Ectodermal cell (in vitro differentiated cells): ENCODE data around the gene POLA2.
"Not testable (repeated sequence)": the region's sequence is repeated elsewhere in the genome, so short reads cannot be mapped to it uniquely, and the experiment has no call there.

Source experiments
- H3K27ac ChIP-seq: 2 replicates; pipeline ENCODE4 v1.7.0; 2013; ENCODE audit warnings: mild to moderate bottlenecking, low read depth, low read length; ENCODE audit not compliant: insufficient read depth, poor library complexity, severe bottlenecking
- H3K27me3 ChIP-seq: 2 replicates; pipeline ENCODE4 v1.7.0; 2013; ENCODE audit warnings: mild to moderate bottlenecking, low read length; ENCODE audit not compliant: insufficient read depth, control insufficient read depth, poor library complexity, severe bottlenecking
- H3K36me3 ChIP-seq: one replicate; pipeline ENCODE4 v1.7.0; 2013; ENCODE audit warnings: low read length; ENCODE audit not compliant: control insufficient read depth, insufficient read depth
- H3K4me1 ChIP-seq: one replicate; pipeline ENCODE4 v1.7.0; 2013; ENCODE audit warnings: low read length; ENCODE audit not compliant: control insufficient read depth, insufficient read depth
- H3K4me3 ChIP-seq: 2 replicates; pipeline ENCODE4 v1.7.0; 2013; ENCODE audit warnings: low read depth, low read length, control low read depth; ENCODE audit not compliant: insufficient read depth
- H3K9me3 ChIP-seq: 2 replicates; pipeline ENCODE4 v1.7.0; 2013; ENCODE audit warnings: mild to moderate bottlenecking, low read length, moderate library complexity; ENCODE audit not compliant: control insufficient read depth
- WGBS, 2 experiments: methylation state at CpG; one replicate each; pipeline ENCODE4 v1.1.7; 2013; ENCODE audit warnings: missing lambda C conversion rate in 2 of 2; 5-methylcytosine and 5-hydroxymethylcytosine counted together

Gene POLA2

GRCh38 chr11:65260756-65261590, 789 bp upstream of the POLA2 start:
- Histone ChIP-seq H3K4me1 (no peaks in the 10 kb centered on the region), H3K9me3 (no peaks in the 10 kb centered on the region), H3K27ac (no peak overlapping the region), H3K27me3 (no peaks in the 10 kb centered on the region), H3K4me3 (peak overlapping the region; percentile 91), H3K36me3 (peaks cover 4% of the 10 kb centered on the region)
- WGBS, 2 experiments = 70 to 72% methylated on average over 26 of the region's 26 CpGs

GRCh38 chr11:65262381-65262680, 569 bp downstream of the POLA2 start:
- Histone ChIP-seq H3K4me3 (peak overlapping the region; percentile 91), H3K36me3 (peaks cover 4% of the 10 kb centered on the region), H3K9me3 (no peaks in the 10 kb centered on the region), H3K4me1 (no peaks in the 10 kb centered on the region), H3K27me3 (no peaks in the 10 kb centered on the region), H3K27ac (no peak overlapping the region)
- WGBS, 2 experiments = 3% methylated on average over 16 of the region's 16 CpGs

- Histone ChIP-seq H3K9me3 (no peaks in the 10 kb centered on the region), H3K4me1 (no peaks in the 10 kb centered on the region), H3K4me3 (peak overlapping the region; percentile 91), H3K36me3 (peaks cover 4% of the 10 kb centered on the region), H3K27me3 (no peaks in the 10 kb centered on the region), H3K27ac (no peak overlapping the region)
- WGBS, 2 experiments = 73 to 81% methylated on average over 6 of the region's 6 CpGs
Observed at GRCh38 chr11:65262776-65263175, 1.0 kb downstream of the POLA2 start.

- not testable (repeated sequence) for H3K4me3 ChIP-seq, H3K9me3 ChIP-seq, H3K27ac ChIP-seq, H3K4me1 ChIP-seq, H3K27me3 ChIP-seq
- peaks cover 14% of the 10 kb centered on the region for H3K36me3 ChIP-seq
- 88 to 95% methylated on average over 11 of the region's 11 CpGs for WGBS, 2 experiments
Observed at GRCh38 chr11:65264747-65265146, 3.0 kb downstream of the POLA2 start.

GRCh38 chr11:65266210-65266609, 4.4 kb downstream of the POLA2 start:
- Histone ChIP-seq H3K9me3 (no peaks in the 10 kb centered on the region), H3K36me3 (peaks cover 23% of the 10 kb centered on the region), H3K4me3 (no peak overlapping the region), H3K4me1 (no peaks in the 10 kb centered on the region), H3K27me3 (no peaks in the 10 kb centered on the region), H3K27ac (no peak overlapping the region)
- WGBS, 2 experiments = 88 to 95% methylated on average over 2 of the region's 2 CpGs

- Histone ChIP-seq H3K27me3 (no peaks in the 10 kb centered on the region), H3K36me3 (peaks cover 37% of the 10 kb centered on the region), H3K4me1 (no peaks in the 10 kb centered on the region), H3K9me3 (no peaks in the 10 kb centered on the region), H3K27ac (no peak overlapping the region), H3K4me3 (no peak overlapping the region)
- 67 to 74% methylated on average over 6 of the region's 6 CpGs for WGBS, 2 experiments
Observed at GRCh38 chr11:65274735-65275682, 13.2 kb downstream of the POLA2 start.

- Histone ChIP-seq H3K9me3 (no peaks in the 10 kb centered on the region), H3K4me3 (no peak overlapping the region), H3K27ac (no peak overlapping the region), H3K27me3 (no peaks in the 10 kb centered on the region), H3K36me3 (peaks cover 37% of the 10 kb centered on the region), H3K4me1 (no peaks in the 10 kb centered on the region)
- 98% methylated on average over 4 of the region's 4 CpGs for WGBS, 2 experiments
Observed at GRCh38 chr11:65275906-65276305, 14.1 kb downstream of the POLA2 start.

GRCh38 chr11:65277631-65278277, 16.0 kb downstream of the POLA2 start:
- Histone ChIP-seq H3K4me1 (no peaks in the 10 kb centered on the region), H3K4me3 (no peak overlapping the region), H3K36me3 (peaks cover 55% of the 10 kb centered on the region), H3K27me3 (no peaks in the 10 kb centered on the region), H3K27ac (no peak overlapping the region), H3K9me3 (no peaks in the 10 kb centered on the region)
- whole genome bisulfite sequencing, 2 experiments = 98 to 99% methylated on average over 5 of the region's 5 CpGs

- H3K4me3 ChIP-seq = no peak overlapping the region
- H3K27ac ChIP-seq = no peak overlapping the region
- no peaks in the 10 kb centered on the region for H3K27me3 ChIP-seq
- H3K9me3 ChIP-seq = no peaks in the 10 kb centered on the region
- H3K4me1 ChIP-seq = no peaks in the 10 kb centered on the region
- peaks cover 61% of the 10 kb centered on the region for H3K36me3 ChIP-seq
- WGBS, 2 experiments = 91 to 97% methylated on average over 2 of the region's 2 CpGs
Observed at GRCh38 chr11:65278356-65278755, 16.6 kb downstream of the POLA2 start.

- Histone ChIP-seq H3K4me1 (no peaks in the 10 kb centered on the region), H3K36me3 (peaks cover 62% of the 10 kb centered on the region), H3K9me3 (no peaks in the 10 kb centered on the region), H3K27ac (no peak overlapping the region), H3K4me3 (no peak overlapping the region), H3K27me3 (no peaks in the 10 kb centered on the region)
- WGBS, 2 experiments = 95 to 100% methylated on average over 4 of the region's 4 CpGs
Observed at GRCh38 chr11:65279279-65279678, 17.5 kb downstream of the POLA2 start.
